ENCODE data around the gene SIRT4.

DNA sequence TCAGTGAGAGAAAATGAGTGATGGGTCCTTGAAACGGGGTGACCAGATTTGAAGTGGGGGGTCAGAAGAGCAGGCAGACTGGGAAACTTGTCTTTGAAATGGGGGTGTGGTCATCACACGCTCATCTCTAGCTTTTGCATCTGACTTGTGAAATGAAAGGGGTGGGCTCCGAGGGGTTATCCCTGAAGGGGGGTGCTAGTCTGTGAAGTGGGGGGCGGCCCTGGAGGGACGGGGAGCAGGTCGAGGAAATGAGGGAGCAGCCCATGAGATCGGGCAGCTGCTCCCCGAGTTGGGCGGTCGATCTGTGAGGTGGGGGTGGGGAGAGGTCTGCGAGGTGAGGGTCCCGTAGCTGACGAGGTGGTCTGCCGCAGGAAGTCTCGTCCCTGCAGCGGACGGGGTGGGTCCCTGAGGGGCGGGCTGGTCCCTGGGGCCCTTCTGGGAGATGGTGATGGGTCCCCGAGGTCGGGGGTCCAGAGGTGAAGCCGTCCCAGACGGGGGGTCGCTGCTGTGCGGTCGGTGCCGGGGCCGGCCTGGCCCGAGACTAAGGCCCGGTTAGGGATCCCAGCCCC lies 37.1 kb upstream of the SIRT4 start:
- TF ChIP-seq, protein P1, sequence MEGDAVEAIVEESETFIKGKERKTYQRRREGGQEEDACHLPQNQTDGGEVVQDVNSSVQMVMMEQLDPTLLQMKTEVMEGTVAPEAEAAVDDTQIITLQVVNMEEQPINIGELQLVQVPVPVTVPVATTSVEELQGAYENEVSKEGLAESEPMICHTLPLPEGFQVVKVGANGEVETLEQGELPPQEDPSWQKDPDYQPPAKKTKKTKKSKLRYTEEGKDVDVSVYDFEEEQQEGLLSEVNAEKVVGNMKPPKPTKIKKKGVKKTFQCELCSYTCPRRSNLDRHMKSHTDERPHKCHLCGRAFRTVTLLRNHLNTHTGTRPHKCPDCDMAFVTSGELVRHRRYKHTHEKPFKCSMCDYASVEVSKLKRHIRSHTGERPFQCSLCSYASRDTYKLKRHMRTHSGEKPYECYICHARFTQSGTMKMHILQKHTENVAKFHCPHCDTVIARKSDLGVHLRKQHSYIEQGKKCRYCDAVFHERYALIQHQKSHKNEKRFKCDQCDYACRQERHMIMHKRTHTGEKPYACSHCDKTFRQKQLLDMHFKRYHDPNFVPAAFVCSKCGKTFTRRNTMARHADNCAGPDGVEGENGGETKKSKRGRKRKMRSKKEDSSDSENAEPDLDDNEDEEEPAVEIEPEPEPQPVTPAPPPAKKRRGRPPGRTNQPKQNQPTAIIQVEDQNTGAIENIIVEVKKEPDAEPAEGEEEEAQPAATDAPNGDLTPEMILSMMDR (conservative IDR thresholded peaks at IDR 0.05 in 1 of 2, IDR thresholded peaks at IDR 0.05 in 1 of 2; ENCODE audit: extremely low read depth in 1 of 2, insufficient read depth in 1 of 2, low read depth in 1 of 2, low read length in 2 of 2): no peak
- no peak for TF ChIP-seq EZH2 (IDR thresholded peaks at IDR 0.05; ENCODE audit: borderline replicate concordance, low read length)
